ENCODE measurements around the gene SPI1. TPM values are rescaled to one million over a fixed set of nuclear protein-coding genes. Genes with fewer than 3 reads are reported as not detected.

Gene SPI1
- total and polyA plus RNA-seq, 2 donors (not counting 3 experiments of a cell fraction or from before 2014, with no cell fraction given): not detected

- Histone ChIP-seq H2AFZ (ENCODE audit: low read depth, low read length) (no peak overlapping the region), H3K9ac (replicated peaks; ENCODE audit: extremely low read depth, insufficient read depth, low read length) (peak overlapping the region; percentile 32), H4K20me1 (replicated peaks; ENCODE audit: control insufficient read depth, extremely low read depth, insufficient read depth, low read length) (no peaks in the 10 kb centered on the region), H3K9me3 (replicated peaks; ENCODE audit: control insufficient read depth, insufficient read depth, low read length) (no peaks in the 10 kb centered on the region), H3K79me2 (ENCODE audit: control insufficient read depth, insufficient read depth, low read length) (peaks cover 10% of the 10 kb centered on the region), H3K9me1 (replicated peaks; ENCODE audit: control insufficient read depth, extremely low read depth, insufficient read depth, low read length) (no peaks in the 10 kb centered on the region), H3K4me3 (replicated peaks in 1 of 3; ENCODE audit: insufficient read depth in 1 of 3, low read depth in 1 of 3, low read length in 3 of 3) (no peak overlapping the region), H3K27ac (ENCODE audit: insufficient read depth, low read depth, low read length) (peak overlapping the region; percentile 41), H3K27me3 (ENCODE audit: control insufficient read depth in 2 of 2, insufficient read depth in 2 of 2, low read length in 2 of 2) (no peaks in the 10 kb centered on the region), H3K4me1 (ENCODE audit: control insufficient read depth, extremely low read depth, insufficient read depth, low read length) (peaks cover 23% of the 10 kb centered on the region), H3K36me3 (ENCODE audit: control insufficient read depth in 2 of 2, extremely low read depth in 1 of 2, insufficient read depth in 2 of 2, low read length in 2 of 2) (peaks cover 15 to 56% of the 10 kb centered on the region in 2 experiments), H3K4me2 (ENCODE audit: insufficient read depth, low read length) (no peak overlapping the region)
- POLR2A ChIA-PET: interaction anchor here (1.3 kb wide), 1 partner anchor 11 kb away, joined by 7 read pairs; the partner anchor contains the start of gene PSMC3
- TF ChIP-seq CTCF (IDR thresholded peaks at IDR 0.05; ENCODE audit: extremely low read depth in 1 of 2, insufficient read depth in 1 of 2, low read depth in 1 of 2, low read length in 2 of 2): no peak
- TF ChIP-seq FOS (IDR thresholded peaks at IDR 0.05; ENCODE audit: borderline replicate concordance, insufficient read depth, low read length): no peak
- TF ChIP-seq EZH2 (IDR thresholded peaks at IDR 0.05; ENCODE audit: borderline replicate concordance, low read depth, low read length, severe bottlenecking): no peak
- CTCF ChIA-PET: interaction anchor here (0.8 to 1.6 kb wide), 5 partner anchors 16 to 156 kb away, joined by 3 to 11 read pairs (median 3); no protein-coding TSS in a partner anchor
- FAIRE-seq: no peak
- dilution Hi-C loops (cut with MboI; ENCODE audit: extremely low pct_ligation_motif_present, low sequenced_read_pairs) (no loop called here), intact Hi-C loops (cut with micrococcal nuclease) (loop anchor here (10.0 kb wide), 1 partner anchor 440 kb away; no protein-coding TSS in a partner anchor)
- no peak for DNase-seq (ENCODE audit: low read depth, low spot score)
- no TSS peak for BruUV-seq (replicated peaks)
Observed at GRCh38 chr11:47415091-47415854, 36.9 kb upstream of the SPI1 start.

- no peak for DNase-seq (ENCODE audit: low read depth, low spot score)
- H3K4me2 ChIP-seq (ENCODE audit: insufficient read depth, low read length): no peak overlapping the region
- H3K36me3 ChIP-seq (ENCODE audit: control insufficient read depth in 2 of 2, extremely low read depth in 1 of 2, insufficient read depth in 2 of 2, low read length in 2 of 2): peaks cover 12 to 51% of the 10 kb centered on the region in 2 experiments
- no peak overlapping the region for H2AFZ ChIP-seq (ENCODE audit: low read depth, low read length)
- H3K4me3 ChIP-seq (replicated peaks in 1 of 3; ENCODE audit: insufficient read depth in 1 of 3, low read depth in 1 of 3, low read length in 3 of 3): no peak overlapping the region
- H3K9me1 ChIP-seq (replicated peaks; ENCODE audit: control insufficient read depth, extremely low read depth, insufficient read depth, low read length): no peaks in the 10 kb centered on the region
- intact Hi-C loops (cut with micrococcal nuclease) (loop anchor here (10.0 kb wide), 1 partner anchor 440 kb away; no protein-coding TSS in a partner anchor), dilution Hi-C loops (cut with MboI; ENCODE audit: extremely low pct_ligation_motif_present, low sequenced_read_pairs) (no loop called here)
- no peaks in the 10 kb centered on the region for H3K9me3 ChIP-seq (replicated peaks; ENCODE audit: control insufficient read depth, insufficient read depth, low read length)
- CTCF ChIA-PET: no interaction called here
- FAIRE-seq: no peak
- no peak overlapping the region for H3K27ac ChIP-seq (ENCODE audit: insufficient read depth, low read depth, low read length)
- no TSS peak for BruUV-seq (replicated peaks)
- no peaks in the 10 kb centered on the region for H4K20me1 ChIP-seq (replicated peaks; ENCODE audit: control insufficient read depth, extremely low read depth, insufficient read depth, low read length)
- peaks cover 29% of the 10 kb centered on the region for H3K4me1 ChIP-seq (ENCODE audit: control insufficient read depth, extremely low read depth, insufficient read depth, low read length)
- peaks cover 16% of the 10 kb centered on the region for H3K79me2 ChIP-seq (ENCODE audit: control insufficient read depth, insufficient read depth, low read length)
- TF ChIP-seq MAX (IDR thresholded peaks at IDR 0.05; ENCODE audit: insufficient read depth, insufficient read length) (no peak), CTCF (IDR thresholded peaks at IDR 0.05; ENCODE audit: extremely low read depth in 1 of 2, insufficient read depth in 1 of 2, low read depth in 1 of 2, low read length in 2 of 2) (no peak), FOS (IDR thresholded peaks at IDR 0.05; ENCODE audit: borderline replicate concordance, insufficient read depth, low read length) (no peak), EZH2 (IDR thresholded peaks at IDR 0.05; ENCODE audit: borderline replicate concordance, low read depth, low read length, severe bottlenecking) (no peak), GATA2 (IDR thresholded peaks at IDR 0.05; ENCODE audit: insufficient read depth, insufficient read length, low read depth, low read length) (no peak), JUN (IDR thresholded peaks at IDR 0.05; ENCODE audit: borderline replicate concordance, insufficient read depth, insufficient read length, low read depth) (no peak), POLR2A (IDR thresholded peaks at IDR 0.05; ENCODE audit: low read depth, low read length) (no peak), POLR2AphosphoS5 (IDR thresholded peaks at IDR 0.05; ENCODE audit: insufficient read depth, low read depth, low read length) (no peak), MYC (IDR thresholded peaks at IDR 0.05; ENCODE audit: low read depth, low read length) (no peak)
- H3K27me3 ChIP-seq (ENCODE audit: control insufficient read depth in 2 of 2, insufficient read depth in 2 of 2, low read length in 2 of 2): no peaks in the 10 kb centered on the region
- H3K9ac ChIP-seq (replicated peaks; ENCODE audit: extremely low read depth, insufficient read depth, low read length): no peak overlapping the region
- POLR2A ChIA-PET: no interaction called here
Observed at GRCh38 chr11:47414685-47415070, 36.3 kb upstream of the SPI1 start.
